Upper lobe of right lung (tissue), 1 donor: Measurements from ENCODE around the gene FLT4. TPM values are rescaled to one million over a fixed set of nuclear protein-coding genes. Genes with fewer than 3 reads are reported as not detected.

Experiments
- ATAC-seq: fragments of 200-7000 bp; cut with Tn5 transposase; one replicate; pipeline ENCODE4 v1.9.1; 2020; ENCODE audit warnings: mild to moderate bottlenecking, moderate library complexity
- DNase-seq: peaks from one replicate; pipeline ENCODE4 v3.0.0-alpha.2; 2020
- H3K27ac ChIP-seq: fragments of 200-600 bp; one replicate; pipeline ENCODE4 v1.8.0; 2022
- H3K27me3 ChIP-seq: fragments of 200-600 bp; one replicate; pipeline ENCODE4 v1.8.0; 2022; ENCODE audit warnings: mild to moderate bottlenecking
- H3K36me3 ChIP-seq: fragments of 200-600 bp; one replicate; pipeline ENCODE4 v1.8.0; 2022
- H3K4me1 ChIP-seq: fragments of 200-600 bp; one replicate; pipeline ENCODE4 v1.8.0; 2022
- H3K4me3 ChIP-seq: fragments of 200-600 bp; one replicate; pipeline ENCODE4 v1.8.0; 2022; ENCODE audit warnings: mild to moderate bottlenecking
- H3K9me3 ChIP-seq: fragments of 200-600 bp; one replicate; pipeline ENCODE4 v1.8.0; 2022
- intact Hi-C: fragments of 100-400 bp; cut with DNase I; formaldehyde crosslinking; loops from one replicate; pipeline ENCODE4 v1.11.0; 2022
- total RNA-seq: library from RNA; stranded (reverse); fragmentation: NEBNext Ultra II Directional; extraction: Animal tissue kit (Norgen Biotek cat#: 25700); gene quantifications from one replicate; pipeline ENCODE4 v1.2.1, GENCODE V29; 2021
- TF ChIP-seq, protein P1 (sequence below): fragments of 200-600 bp; IDR thresholded peaks from one replicate; pipeline ENCODE4 v1.8.0; 2022; ENCODE audit warnings: antibody characterized with exemption
- donor health status: DM: no; HTN: yes; CAD: no; lungs with severe emphysema.

FLT4 gene
- total RNA-seq, 1 donor from 2014 or later, result 38.6 TPM

DNA sequence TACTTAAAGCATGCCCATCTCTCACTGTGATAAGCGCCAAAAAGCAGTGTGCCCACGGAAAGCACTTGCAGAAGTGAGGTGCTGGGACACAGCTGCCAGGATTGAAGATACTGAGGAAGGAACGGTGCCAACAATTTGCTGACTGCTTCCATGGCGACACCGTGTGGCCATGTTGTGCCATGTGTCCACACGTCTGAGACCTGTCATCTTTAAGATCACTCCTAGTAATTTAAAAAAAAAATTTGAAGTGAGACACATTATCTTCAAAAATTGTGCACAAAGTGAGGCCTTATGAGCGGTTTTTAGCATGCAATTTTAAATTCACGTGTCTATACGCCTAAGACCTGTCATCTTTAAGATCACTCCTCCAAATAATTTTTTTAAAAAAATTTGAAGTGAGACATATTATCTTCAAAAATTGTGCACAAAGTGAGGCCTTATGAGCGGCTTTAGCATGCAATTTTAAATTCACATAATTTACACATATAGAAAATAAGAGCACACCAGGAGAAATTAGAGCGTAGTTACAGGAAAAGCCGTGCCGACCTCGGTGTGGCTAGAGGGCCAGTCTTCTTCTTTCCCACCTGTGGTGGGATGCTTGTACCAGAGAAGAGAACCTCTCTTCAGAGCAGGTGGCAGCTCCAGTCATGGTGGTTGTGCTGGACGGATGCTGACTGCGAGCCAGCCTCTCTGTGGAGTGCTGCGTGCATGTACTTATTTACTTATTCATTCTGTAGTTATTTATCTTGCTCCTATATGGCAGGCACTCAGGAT lies 21.4 kb upstream of the FLT4 start:
- TF ChIP-seq, protein P1, sequence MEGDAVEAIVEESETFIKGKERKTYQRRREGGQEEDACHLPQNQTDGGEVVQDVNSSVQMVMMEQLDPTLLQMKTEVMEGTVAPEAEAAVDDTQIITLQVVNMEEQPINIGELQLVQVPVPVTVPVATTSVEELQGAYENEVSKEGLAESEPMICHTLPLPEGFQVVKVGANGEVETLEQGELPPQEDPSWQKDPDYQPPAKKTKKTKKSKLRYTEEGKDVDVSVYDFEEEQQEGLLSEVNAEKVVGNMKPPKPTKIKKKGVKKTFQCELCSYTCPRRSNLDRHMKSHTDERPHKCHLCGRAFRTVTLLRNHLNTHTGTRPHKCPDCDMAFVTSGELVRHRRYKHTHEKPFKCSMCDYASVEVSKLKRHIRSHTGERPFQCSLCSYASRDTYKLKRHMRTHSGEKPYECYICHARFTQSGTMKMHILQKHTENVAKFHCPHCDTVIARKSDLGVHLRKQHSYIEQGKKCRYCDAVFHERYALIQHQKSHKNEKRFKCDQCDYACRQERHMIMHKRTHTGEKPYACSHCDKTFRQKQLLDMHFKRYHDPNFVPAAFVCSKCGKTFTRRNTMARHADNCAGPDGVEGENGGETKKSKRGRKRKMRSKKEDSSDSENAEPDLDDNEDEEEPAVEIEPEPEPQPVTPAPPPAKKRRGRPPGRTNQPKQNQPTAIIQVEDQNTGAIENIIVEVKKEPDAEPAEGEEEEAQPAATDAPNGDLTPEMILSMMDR, result peak; percentile 77
- peak; percentile 75 for ATAC-seq

GRCh38 chr5:180670157-180670556 lies 20.8 kb upstream of the FLT4 start:
- no peak for DNase-seq
- peaks cover 27% of the 10 kb centered on the region for H3K27me3 ChIP-seq
- intact Hi-C loops, result no loop called here
- TF ChIP-seq, protein P1, result no peak
- no peak overlapping the region for H3K27ac ChIP-seq
- no peak overlapping the region for H3K4me3 ChIP-seq
- no peaks in the 10 kb centered on the region for H3K36me3 ChIP-seq
- no peak for ATAC-seq
- H3K4me1 ChIP-seq, result no peaks in the 10 kb centered on the region
- no peaks in the 10 kb centered on the region for H3K9me3 ChIP-seq

More for the DNA sequence above, 21.4 kb upstream of the FLT4 start:
- DNase-seq, result no peak
- H3K36me3 ChIP-seq, result no peaks in the 10 kb centered on the region
- H3K4me1 ChIP-seq, result no peaks in the 10 kb centered on the region
- no peaks in the 10 kb centered on the region for H3K9me3 ChIP-seq
- intact Hi-C loops, result no loop called here
- H3K27ac ChIP-seq, result no peak overlapping the region
- H3K27me3 ChIP-seq, result peaks cover 31% of the 10 kb centered on the region
- H3K4me3 ChIP-seq, result no peak overlapping the region

DNA sequence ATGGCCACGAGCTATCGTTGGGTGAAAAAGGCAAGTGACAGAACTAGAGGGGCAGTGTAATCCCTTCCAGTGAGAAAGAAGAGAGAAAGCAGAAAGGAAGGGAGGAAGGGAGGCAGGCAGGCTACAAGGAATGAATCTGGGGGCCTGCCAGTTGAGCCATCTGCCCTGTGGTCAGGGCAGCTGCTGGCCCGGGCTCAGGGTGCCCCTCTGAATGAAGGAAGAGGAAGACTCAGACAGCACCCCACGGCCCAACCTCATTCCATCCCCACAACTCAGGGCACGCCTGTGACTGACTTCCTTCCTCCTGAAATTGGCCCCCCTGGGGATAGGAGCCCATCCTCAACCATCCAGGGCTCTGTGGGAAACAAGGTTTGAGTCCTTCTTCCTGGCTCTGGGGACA lies 20.3 kb upstream of the FLT4 start:
- DNase-seq (peak; percentile 28), ATAC-seq (no peak)
- no peak overlapping the region for H3K4me3 ChIP-seq
- no peaks in the 10 kb centered on the region for H3K36me3 ChIP-seq
- no peaks in the 10 kb centered on the region for H3K9me3 ChIP-seq
- intact Hi-C loops, result no loop called here
- TF ChIP-seq, protein P1, result no peak
- no peak overlapping the region for H3K27ac ChIP-seq
- peaks cover 24% of the 10 kb centered on the region for H3K27me3 ChIP-seq
- no peaks in the 10 kb centered on the region for H3K4me1 ChIP-seq

GRCh38 chr5:180668835-180669596 lies 19.6 kb upstream of the FLT4 start:
- no peak overlapping the region for H3K27ac ChIP-seq
- H3K36me3 ChIP-seq, result no peaks in the 10 kb centered on the region
- DNase-seq (peak; percentile 42), ATAC-seq (no peak)
- TF ChIP-seq, protein P1, result no peak
- H3K9me3 ChIP-seq, result no peaks in the 10 kb centered on the region
- intact Hi-C loops, result no loop called here
- peaks cover 17% of the 10 kb centered on the region for H3K27me3 ChIP-seq
- no peak overlapping the region for H3K4me3 ChIP-seq
- H3K4me1 ChIP-seq, result no peaks in the 10 kb centered on the region

- H3K27ac ChIP-seq, result no peak overlapping the region
- TF ChIP-seq, protein P1, result no peak
Observed at GRCh38 chr5:180666812-180667211, 17.4 kb upstream of the FLT4 start.

More at GRCh38 chr5:180666812-180667211, 17.4 kb upstream of the FLT4 start:
- ATAC-seq (no peak), DNase-seq (peak; percentile 23)
- H3K4me3 ChIP-seq, result no peak overlapping the region
- intact Hi-C loops, result no loop called here
- no peaks in the 10 kb centered on the region for H3K9me3 ChIP-seq
- H3K36me3 ChIP-seq, result no peaks in the 10 kb centered on the region
- peaks cover 1% of the 10 kb centered on the region for H3K27me3 ChIP-seq
- no peaks in the 10 kb centered on the region for H3K4me1 ChIP-seq
